ENCODE measurements around the gene KCNK1.
"Not testable (repeated sequence)": the region's sequence is repeated elsewhere in the genome, so short reads cannot be mapped to it uniquely, and the experiment has no call there.

Gene KCNK1

GRCh38 chr1:233607252-233608119 is 6.4 kb upstream of the KCNK1 start:
- Histone ChIP-seq H3K27me3 (ENCODE audit: control insufficient read depth, insufficient read depth, low read length) (peaks cover 16% of the 10 kb centered on the region), H3K27ac (ENCODE audit: low read depth, low read length) (no peak overlapping the region), H3K36me3 (ENCODE audit: control insufficient read depth, insufficient read depth, low read length) (no peaks in the 10 kb centered on the region), H3K9ac (ENCODE audit: low read depth, low read length) (no peak overlapping the region), H3K9me3 (ENCODE audit: control insufficient read depth, insufficient read depth, low read length) (no peaks in the 10 kb centered on the region), H3K4me3 (ENCODE audit: low read depth, low read length) (no peak overlapping the region), H3K4me1 (ENCODE audit: control insufficient read depth, insufficient read depth, low read length) (no peaks in the 10 kb centered on the region)

DNA sequence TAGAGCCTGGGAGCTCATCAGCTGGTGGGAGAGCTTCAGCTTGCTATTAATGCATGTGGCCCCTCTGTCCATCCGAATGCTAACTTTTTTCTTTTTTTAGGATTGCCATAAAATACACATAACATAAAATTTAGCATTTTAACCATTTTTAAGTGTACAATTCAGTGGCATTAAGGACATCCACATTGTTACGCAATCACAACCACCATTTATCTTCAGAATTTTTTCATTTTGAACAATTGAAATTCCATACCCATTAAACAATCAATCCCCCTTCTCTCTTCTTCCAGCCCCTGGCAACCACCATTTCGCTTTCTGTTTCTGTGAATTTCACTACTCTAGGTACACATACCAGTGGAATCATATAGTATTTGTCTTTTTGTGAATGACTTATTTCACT is 4.9 kb upstream of the KCNK1 start:
- Histone ChIP-seq H3K4me3 (ENCODE audit: low read depth, low read length) (no peak overlapping the region), H3K27me3 (ENCODE audit: control insufficient read depth, insufficient read depth, low read length) (peaks cover 23% of the 10 kb centered on the region), H3K9ac (ENCODE audit: low read depth, low read length) (no peak overlapping the region), H3K4me1 (ENCODE audit: control insufficient read depth, insufficient read depth, low read length) (no peaks in the 10 kb centered on the region; the same call in 1 of the 2 replicates), H3K36me3 (ENCODE audit: control insufficient read depth, insufficient read depth, low read length) (no peaks in the 10 kb centered on the region), H3K27ac (ENCODE audit: low read depth, low read length) (no peak overlapping the region), H3K9me3 (ENCODE audit: control insufficient read depth, insufficient read depth, low read length) (no peaks in the 10 kb centered on the region)

- Histone ChIP-seq H3K9me3 (ENCODE audit: control insufficient read depth, insufficient read depth, low read length) (no peaks in the 10 kb centered on the region), H3K4me1 (ENCODE audit: control insufficient read depth, insufficient read depth, low read length) (peaks cover under 1% of the 10 kb centered on the region; the same call in 1 of the 2 replicates), H3K4me3 (ENCODE audit: low read depth, low read length) (no peak overlapping the region), H3K27me3 (ENCODE audit: control insufficient read depth, insufficient read depth, low read length) (peaks cover 25% of the 10 kb centered on the region), H3K9ac (ENCODE audit: low read depth, low read length) (no peak overlapping the region), H3K27ac (ENCODE audit: low read depth, low read length) (no peak overlapping the region), H3K36me3 (ENCODE audit: control insufficient read depth, insufficient read depth, low read length) (no peaks in the 10 kb centered on the region)
Observed at GRCh38 chr1:233609926-233610325, 4.0 kb upstream of the KCNK1 start.

GRCh38 chr1:233610628-233611027 is 3.3 kb upstream of the KCNK1 start:
- Histone ChIP-seq H3K27me3 (ENCODE audit: control insufficient read depth, insufficient read depth, low read length) (peaks cover 32% of the 10 kb centered on the region), H3K9me3 (ENCODE audit: control insufficient read depth, insufficient read depth, low read length) (no peaks in the 10 kb centered on the region), H3K4me1 (ENCODE audit: control insufficient read depth, insufficient read depth, low read length) (peaks cover 7% of the 10 kb centered on the region), H3K27ac (ENCODE audit: low read depth, low read length) (no peak overlapping the region), H3K4me3 (ENCODE audit: low read depth, low read length) (no peak overlapping the region), H3K9ac (ENCODE audit: low read depth, low read length) (no peak overlapping the region), H3K36me3 (ENCODE audit: control insufficient read depth, insufficient read depth, low read length) (no peaks in the 10 kb centered on the region)

DNA sequence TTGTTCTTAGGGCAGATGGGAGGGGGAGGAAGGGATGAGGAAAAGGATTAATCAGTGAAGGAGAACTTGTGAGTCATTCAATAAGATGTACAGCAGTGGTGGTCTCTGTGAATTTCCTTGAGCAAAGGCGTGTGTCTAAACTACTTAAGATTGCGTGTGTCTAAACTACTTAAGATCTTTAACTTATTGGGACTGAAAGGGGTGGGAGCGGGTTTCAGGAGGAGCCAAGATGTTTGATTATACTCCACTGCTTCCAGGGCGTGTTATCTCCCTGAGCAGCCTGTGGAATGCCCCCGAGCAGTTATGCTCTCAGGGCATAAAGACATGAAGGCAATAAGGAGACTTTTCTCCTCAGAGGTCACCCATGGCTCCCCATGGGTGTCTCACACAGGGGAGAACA is 2.5 kb upstream of the KCNK1 start:
- H3K36me3 ChIP-seq (ENCODE audit: control insufficient read depth, insufficient read depth, low read length); H3K4me3 ChIP-seq (ENCODE audit: low read depth, low read length); H3K9ac ChIP-seq (ENCODE audit: low read depth, low read length); H3K9me3 ChIP-seq (ENCODE audit: control insufficient read depth, insufficient read depth, low read length); H3K27ac ChIP-seq (ENCODE audit: low read depth, low read length): not testable (repeated sequence)
- Histone ChIP-seq H3K27me3 (ENCODE audit: control insufficient read depth, insufficient read depth, low read length) (peaks cover 37% of the 10 kb centered on the region), H3K4me1 (ENCODE audit: control insufficient read depth, insufficient read depth, low read length) (peaks cover 14% of the 10 kb centered on the region)

- Histone ChIP-seq H3K9ac (ENCODE audit: low read depth, low read length) (peak overlapping the region; percentile 79; the same call in 1 of the 2 replicates), H3K36me3 (ENCODE audit: control insufficient read depth, insufficient read depth, low read length) (0 out of 2 replicates have a peak, but pooled peaks cover 2% of the 10 kb centered on the region), H3K27me3 (ENCODE audit: control insufficient read depth, insufficient read depth, low read length) (peaks cover 34% of the 10 kb centered on the region), H3K27ac (ENCODE audit: low read depth, low read length) (peak overlapping the region; percentile 60), H3K4me3 (ENCODE audit: low read depth, low read length) (peak overlapping the region; percentile 84), H3K4me1 (ENCODE audit: control insufficient read depth, insufficient read depth, low read length) (peaks cover 15% of the 10 kb centered on the region), H3K9me3 (ENCODE audit: control insufficient read depth, insufficient read depth, low read length) (no peaks in the 10 kb centered on the region)
Observed at GRCh38 chr1:233614173-233614742, 352 bp downstream of the KCNK1 start.

- Histone ChIP-seq H3K9me3 (ENCODE audit: control insufficient read depth, insufficient read depth, low read length) (no peaks in the 10 kb centered on the region), H3K27me3 (ENCODE audit: control insufficient read depth, insufficient read depth, low read length) (peaks cover 34% of the 10 kb centered on the region), H3K36me3 (ENCODE audit: control insufficient read depth, insufficient read depth, low read length) (0 out of 2 replicates have a peak, but pooled peaks cover 3% of the 10 kb centered on the region), H3K4me3 (ENCODE audit: low read depth, low read length) (peak overlapping the region; percentile 84), H3K4me1 (ENCODE audit: control insufficient read depth, insufficient read depth, low read length) (peaks cover 15% of the 10 kb centered on the region), H3K9ac (ENCODE audit: low read depth, low read length) (peak overlapping the region; percentile 53; the same call in 1 of the 2 replicates), H3K27ac (ENCODE audit: low read depth, low read length) (no peak overlapping the region)
Observed at GRCh38 chr1:233614743-233615521, 1.0 kb downstream of the KCNK1 start.

DNA sequence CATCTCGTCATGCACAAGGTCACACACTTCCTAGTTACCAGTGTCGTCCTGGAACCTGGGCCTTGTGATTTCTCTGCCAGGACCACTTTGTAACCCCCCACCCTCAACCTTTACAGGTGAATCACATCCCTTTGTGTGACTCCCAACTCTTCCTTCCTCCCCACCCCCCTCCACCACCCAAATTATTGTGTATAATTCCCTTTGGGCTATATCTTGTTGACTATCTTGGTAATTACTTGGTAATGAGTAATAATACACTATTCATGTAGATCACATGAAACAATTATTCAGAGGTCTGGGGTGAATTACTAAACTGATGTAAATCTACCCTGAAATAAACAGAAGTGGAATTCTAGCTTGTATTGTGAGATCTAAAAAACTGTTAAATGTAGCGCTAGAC is 1.7 kb downstream of the KCNK1 start:
- H3K27ac ChIP-seq (ENCODE audit: low read depth, low read length) = no peak overlapping the region
- H3K27me3 ChIP-seq (ENCODE audit: control insufficient read depth, insufficient read depth, low read length) = peaks cover 34% of the 10 kb centered on the region

DNA sequence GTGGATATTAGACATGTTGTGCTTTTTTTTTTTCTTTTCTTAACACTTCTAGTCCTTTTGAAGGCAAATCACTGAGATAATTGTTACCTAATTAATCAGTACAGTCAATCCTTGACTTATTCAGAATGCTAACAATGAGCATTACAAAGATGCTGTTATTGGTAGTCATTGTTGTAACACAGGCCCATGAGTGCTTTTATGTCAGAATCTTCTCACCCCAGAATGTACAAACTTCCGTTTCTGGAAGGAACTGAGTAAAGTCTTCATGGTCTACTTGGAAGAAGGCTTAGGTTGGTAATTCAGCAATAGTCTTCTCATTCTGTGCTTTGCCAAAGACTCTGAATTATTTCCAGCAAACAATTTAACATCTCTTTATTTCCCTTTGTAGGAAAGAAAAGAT is 3.1 kb downstream of the KCNK1 start:
- Histone ChIP-seq H3K9ac (ENCODE audit: low read depth, low read length) (no peak overlapping the region), H3K9me3 (ENCODE audit: control insufficient read depth, insufficient read depth, low read length) (no peaks in the 10 kb centered on the region), H3K27me3 (ENCODE audit: control insufficient read depth, insufficient read depth, low read length) (peaks cover 26% of the 10 kb centered on the region), H3K4me3 (ENCODE audit: low read depth, low read length) (no peak overlapping the region), H3K36me3 (ENCODE audit: control insufficient read depth, insufficient read depth, low read length) (0 out of 2 replicates have a peak, but pooled peaks cover 3% of the 10 kb centered on the region), H3K27ac (ENCODE audit: low read depth, low read length) (no peak overlapping the region), H3K4me1 (ENCODE audit: control insufficient read depth, insufficient read depth, low read length) (peaks cover 15% of the 10 kb centered on the region)

More for the DNA sequence above, 1.7 kb downstream of the KCNK1 start:
- Histone ChIP-seq H3K4me3 (ENCODE audit: low read depth, low read length) (peak overlapping the region; percentile 84), H3K36me3 (ENCODE audit: control insufficient read depth, insufficient read depth, low read length) (0 out of 2 replicates have a peak, but pooled peaks cover 3% of the 10 kb centered on the region), H3K9me3 (ENCODE audit: control insufficient read depth, insufficient read depth, low read length) (no peaks in the 10 kb centered on the region), H3K4me1 (ENCODE audit: control insufficient read depth, insufficient read depth, low read length) (peaks cover 15% of the 10 kb centered on the region), H3K9ac (ENCODE audit: low read depth, low read length) (0 out of 2 replicates have a peak overlapping the region, but pooled peaks have one; percentile 53)

DNA sequence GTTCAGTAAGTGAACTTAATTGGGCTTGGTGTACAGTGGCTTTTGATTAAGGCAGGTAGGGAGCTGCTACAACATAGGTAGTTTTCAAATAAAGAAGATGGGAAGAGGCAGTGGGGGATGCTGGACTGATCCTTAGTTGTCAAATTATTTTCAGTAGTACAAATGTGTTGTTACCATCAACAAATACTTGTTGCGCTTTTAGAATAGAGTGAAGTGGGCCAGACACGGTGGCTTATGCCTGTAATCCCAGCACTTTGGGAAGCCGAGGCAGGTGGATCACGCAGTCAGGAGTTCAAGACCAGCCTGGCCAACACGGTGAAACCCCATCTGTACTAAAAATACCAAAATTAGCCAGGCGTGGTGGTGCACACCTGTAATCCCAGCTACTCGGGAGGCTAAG is 5.5 kb downstream of the KCNK1 start:
- not testable (repeated sequence) for H3K9me3 ChIP-seq (ENCODE audit: control insufficient read depth, insufficient read depth, low read length); H3K9ac ChIP-seq (ENCODE audit: low read depth, low read length); H3K4me3 ChIP-seq (ENCODE audit: low read depth, low read length); H3K36me3 ChIP-seq (ENCODE audit: control insufficient read depth, insufficient read depth, low read length); H3K27ac ChIP-seq (ENCODE audit: low read depth, low read length)
- peaks cover 15% of the 10 kb centered on the region for H3K27me3 ChIP-seq (ENCODE audit: control insufficient read depth, insufficient read depth, low read length)
- H3K4me1 ChIP-seq (ENCODE audit: control insufficient read depth, insufficient read depth, low read length) = peaks cover 18% of the 10 kb centered on the region
